GM11168 (cell line): ENCODE data around the gene HMBS.

Experiments
- in situ Hi-C: fragments of 300-500 bp; cut with MboI; formaldehyde crosslinking; loops from one replicate; pipeline ENCODE4 v1.12.0; 2022; ENCODE audit warnings: low sequenced_read_pairs; ENCODE audit not compliant: unreplicated experiment

HMBS gene

GRCh38 chr11:119065369-119065768 lies 19.3 kb upstream of the HMBS start:
- in situ Hi-C loops: no loop called here

DNA sequence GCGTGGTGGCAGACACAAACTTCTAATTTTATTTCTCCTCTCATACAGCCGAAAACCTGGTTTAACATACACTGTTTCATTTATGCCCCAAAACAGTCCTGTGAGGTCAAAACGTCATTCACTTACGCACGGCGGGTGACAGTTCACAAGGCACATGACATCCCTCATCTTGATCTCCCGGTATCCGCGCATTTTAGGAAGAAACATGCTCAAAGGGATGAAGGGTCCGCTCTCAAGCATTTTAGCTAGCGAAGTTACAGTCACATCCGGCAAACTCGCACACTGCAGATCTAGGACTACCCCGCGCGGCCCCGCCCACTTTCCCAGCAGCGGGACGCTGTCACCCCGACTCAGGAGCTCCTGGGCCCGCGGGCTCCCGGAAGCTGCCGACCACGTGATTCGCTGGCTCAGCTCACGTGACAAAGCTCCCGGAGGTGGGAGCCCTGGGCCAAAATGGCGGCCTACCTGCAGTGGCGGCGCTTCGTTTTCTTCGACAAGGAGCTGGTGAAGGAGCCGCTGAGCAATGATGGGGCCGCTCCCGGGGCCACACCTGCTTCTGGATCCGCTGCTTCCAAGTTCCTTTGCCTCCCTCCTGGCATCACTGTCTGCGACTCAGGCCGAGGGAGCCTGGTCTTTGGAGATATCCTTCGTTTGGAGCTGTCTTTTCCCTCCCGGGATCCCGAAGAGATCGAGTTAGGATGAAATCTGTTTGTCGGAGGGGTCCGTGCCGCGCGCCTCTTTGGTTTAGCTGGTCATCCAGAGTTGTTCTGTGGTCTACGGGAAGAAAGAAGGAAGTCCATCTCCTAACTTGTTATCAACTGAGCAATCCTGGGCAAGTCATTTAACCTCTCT lies 17.1 kb upstream of the HMBS start, which contains the start of gene VPS11:
TSS of gene VPS11 (plus strand) at position 448 of the 852 bp plus-strand sequence. CDS start at position 454, 6 bp downstream.
- in situ Hi-C loops: no loop called here

DNA sequence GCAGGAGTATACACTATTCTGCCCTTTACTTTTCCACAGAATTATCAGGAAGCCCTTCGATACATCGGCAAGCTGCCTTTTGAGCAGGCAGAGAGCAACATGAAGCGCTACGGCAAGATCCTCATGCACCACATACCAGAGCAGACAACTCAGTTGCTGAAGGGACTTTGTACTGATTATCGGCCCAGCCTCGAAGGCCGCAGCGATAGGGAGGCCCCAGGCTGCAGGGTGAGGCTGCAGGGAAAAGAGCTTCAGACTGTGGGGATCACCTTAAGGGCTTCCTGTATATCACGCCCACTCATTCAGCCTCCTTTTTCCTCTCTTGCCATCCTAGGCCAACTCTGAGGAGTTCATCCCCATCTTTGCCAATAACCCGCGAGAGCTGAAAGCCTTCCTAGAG lies 6.8 kb upstream of the HMBS start:
- in situ Hi-C loops: no loop called here

DNA sequence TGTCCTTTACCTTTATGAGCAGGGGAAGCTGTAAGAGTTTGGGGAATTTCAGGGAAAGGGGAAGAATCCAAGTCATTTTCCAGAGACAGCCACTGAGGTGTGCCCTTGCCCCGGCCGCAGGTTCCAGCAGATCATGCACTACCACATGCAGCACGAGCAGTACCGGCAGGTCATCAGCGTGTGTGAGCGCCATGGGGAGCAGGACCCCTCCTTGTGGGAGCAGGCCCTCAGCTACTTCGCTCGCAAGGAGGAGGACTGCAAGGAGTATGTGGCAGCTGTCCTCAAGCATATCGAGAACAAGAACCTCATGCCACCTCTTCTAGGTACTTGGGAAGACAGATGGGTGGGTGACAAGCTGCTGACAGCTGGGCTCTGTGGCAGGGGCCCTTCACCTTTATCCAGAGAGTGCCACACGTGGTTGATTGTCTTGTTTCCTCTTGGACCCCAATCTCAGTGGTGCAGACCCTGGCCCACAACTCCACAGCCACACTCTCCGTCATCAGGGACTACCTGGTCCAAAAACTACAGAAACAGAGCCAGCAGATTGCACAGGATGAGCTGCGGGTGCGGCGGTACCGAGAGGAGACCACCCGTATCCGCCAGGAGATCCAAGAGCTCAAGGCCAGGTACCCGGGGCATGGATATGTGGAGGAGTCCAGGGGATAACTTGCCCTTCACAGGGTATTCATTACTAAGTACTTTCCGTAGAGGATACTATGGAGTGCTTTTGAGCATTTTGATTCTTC lies 5.8 kb upstream of the HMBS start:
- in situ Hi-C loops: no loop called here

DNA sequence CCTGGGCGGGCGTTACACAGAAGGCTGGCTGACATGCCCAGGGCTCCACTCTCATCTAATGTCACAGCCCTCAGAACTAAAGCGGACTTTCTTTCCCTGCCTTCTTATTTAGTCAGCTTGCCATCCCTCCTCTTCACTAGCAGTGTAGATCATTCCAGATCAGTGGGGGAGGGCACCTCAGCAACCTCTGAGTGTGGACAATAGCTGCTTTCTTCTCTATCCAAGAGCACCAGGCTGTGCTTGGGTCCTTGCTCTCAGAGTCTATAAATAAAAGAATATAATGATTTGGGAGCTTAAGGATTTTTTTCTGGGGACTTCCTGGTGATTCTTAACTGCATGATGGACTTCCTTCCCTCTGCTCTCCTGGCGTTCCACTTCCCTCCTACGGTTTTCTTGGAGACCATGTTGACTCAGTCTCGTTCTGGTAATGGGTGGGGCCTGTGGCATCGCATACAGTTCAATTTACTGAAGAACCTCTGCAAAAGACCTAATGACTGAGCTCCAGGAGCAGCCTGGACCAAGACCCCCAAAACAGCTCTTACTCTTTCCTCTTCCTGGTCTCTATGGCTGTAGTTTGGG lies 2.9 kb upstream of the HMBS start:
- in situ Hi-C loops: no loop called here

- in situ Hi-C loops: no loop called here
Observed at GRCh38 chr11:119085437-119085847, 761 bp downstream of the HMBS start.

- in situ Hi-C loops: no loop called here
Observed at GRCh38 chr11:119087123-119087522, 2.4 kb downstream of the HMBS start.

DNA sequence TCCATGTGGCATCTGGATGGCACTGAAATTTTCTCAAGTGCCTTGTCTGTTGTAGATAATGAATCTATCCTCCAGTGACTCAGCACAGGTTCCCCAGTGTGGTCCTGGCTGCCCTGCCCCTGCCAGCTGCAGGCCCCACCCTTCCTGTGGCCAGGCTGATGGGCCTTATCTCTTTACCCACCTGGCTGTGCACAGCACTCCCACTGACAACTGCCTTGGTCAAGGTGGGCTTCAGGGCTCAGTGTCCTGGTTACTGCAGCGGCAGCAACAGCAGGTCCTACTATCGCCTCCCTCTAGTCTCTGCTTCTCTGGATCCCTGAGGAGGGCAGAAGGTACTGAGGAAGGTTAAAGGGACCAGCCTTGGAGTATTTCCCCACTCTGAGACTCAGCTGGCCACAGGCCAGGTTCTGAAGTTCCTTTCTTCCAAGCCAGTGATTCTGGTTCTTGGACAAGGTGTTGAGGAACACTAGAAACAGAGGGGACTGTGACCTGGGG lies 3.1 kb downstream of the HMBS start:
- in situ Hi-C loops: no loop called here

DNA sequence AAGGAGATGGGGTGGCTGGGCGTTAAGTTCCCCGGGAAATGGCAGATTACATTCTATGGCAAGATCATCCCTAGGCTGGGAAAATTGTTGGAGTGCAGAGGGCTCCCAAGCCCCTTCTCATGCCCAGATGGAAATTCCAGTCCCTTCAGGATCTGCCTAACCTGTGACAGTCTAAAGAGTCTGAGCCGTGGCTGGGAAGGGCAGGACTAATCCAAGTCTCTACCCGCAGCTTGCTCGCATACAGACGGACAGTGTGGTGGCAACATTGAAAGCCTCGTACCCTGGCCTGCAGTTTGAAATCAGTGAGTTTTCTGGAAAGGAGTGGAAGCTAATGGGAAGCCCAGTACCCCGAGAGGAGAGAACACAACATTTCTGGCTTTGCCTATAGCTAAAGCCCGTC lies 3.7 kb downstream of the HMBS start:
- in situ Hi-C loops: no loop called here

DNA sequence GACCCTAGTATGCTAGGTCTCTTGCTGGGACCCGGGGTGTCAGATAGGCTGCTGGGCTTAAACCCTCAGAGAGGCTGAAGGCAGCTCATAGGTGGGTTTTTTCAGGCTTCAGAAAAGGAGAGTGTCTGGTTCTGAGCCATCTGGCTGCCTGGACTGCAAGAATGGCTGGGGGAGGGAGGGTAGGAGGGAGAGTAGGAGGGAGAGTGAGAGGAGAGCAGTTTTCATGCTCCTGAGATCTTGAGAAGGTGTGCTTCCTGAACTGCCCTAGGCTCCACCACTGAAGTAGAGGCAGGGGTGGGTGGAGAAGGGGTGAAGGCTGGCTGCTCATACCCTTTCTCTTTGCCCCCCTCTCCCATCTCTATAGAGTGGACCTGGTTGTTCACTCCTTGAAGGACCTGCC lies 4.6 kb downstream of the HMBS start:
- in situ Hi-C loops: no loop called here

- in situ Hi-C loops: no loop called here
Observed at GRCh38 chr11:119091178-119091577, 6.5 kb downstream of the HMBS start.

DNA sequence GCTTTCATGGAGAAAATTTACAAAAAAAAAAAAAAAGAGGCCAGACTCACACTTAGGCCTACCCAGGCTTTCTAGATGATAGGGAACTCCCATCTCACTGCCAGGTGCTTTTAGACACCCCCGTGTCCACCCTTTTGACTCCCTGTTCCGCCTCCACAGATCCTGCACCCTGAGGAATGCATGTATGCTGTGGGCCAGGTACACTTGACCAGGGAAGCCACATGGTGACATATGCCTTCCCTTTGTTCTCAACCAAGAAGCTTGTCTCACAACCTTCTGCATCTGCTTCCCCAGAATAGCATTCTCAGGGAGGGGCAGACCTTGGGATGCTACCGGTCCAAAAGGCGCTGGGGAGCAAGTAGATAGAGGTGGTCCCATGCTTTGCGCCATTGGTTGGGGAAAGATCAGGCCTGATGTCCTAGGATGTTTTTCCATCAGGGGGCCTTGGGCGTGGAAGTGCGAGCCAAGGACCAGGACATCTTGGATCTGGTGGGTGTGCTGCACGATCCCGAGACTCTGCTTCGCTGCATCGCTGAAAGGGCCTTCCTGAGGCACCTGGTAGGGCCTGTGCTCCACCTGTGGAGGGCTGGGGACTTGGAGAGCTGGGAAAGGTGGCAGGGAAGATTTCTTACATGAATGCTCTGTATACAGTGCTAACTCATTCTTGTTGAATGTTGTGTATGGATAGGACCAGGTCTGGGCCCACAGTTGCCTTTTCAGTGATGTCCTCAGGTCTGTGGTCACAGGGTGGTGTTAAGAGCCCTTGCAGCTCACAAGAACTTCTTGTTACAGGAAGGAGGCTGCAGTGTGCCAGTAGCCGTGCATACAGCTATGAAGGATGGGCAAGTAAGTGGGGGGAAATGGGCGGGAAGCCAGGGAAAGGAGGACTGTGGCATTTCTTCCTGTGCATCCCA lies 7.5 kb downstream of the HMBS start:
- in situ Hi-C loops: no loop called here

GRCh38 chr11:119092880-119093842 lies 8.5 kb downstream of the HMBS start:
- in situ Hi-C loops: no loop called here

GRCh38 chr11:119093942-119094815 lies 9.5 kb downstream of the HMBS start:
- in situ Hi-C loops: no loop called here

GRCh38 chr11:119094816-119095065 lies 10.1 kb downstream of the HMBS start:
- in situ Hi-C loops: no loop called here

DNA sequence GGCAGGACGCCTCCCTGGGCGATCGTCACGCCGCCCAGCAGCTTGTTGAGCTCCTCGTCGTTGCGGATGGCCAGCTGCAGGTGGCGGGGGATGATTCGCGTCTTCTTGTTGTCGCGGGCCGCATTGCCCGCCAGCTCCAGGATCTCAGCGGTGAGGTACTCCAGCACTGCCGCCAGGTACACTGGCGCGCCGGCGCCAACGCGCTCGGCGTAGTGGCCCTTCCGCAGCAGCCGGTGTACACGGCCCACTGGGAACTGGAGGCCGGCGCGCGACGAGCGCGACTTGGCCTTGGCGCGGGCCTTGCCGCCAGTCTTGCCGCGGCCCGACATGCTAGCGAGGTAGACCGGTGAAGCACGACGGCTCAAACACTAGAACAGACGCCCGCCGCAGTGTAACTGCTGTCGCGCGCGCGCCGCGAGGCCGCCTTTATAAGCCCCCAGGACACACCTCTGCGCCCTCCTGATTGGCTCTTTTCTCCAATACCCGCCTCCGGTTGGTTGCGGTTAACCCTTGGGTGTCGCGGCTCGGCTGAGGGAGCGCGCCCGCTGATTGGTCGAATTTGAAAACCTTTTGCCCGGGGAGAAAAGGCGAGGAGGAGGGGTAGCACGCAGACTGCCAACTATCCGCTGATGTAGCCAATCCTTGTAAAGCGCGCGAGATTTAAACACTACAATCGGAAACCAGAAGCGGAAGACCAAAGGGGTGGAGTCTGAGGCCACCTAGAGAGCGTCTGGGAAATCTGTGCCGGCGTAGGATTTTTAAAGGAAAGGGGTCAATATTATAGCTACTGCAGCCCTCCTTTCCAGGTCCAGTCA lies 10.6 kb downstream of the HMBS start:
- in situ Hi-C loops: no loop called here

DNA sequence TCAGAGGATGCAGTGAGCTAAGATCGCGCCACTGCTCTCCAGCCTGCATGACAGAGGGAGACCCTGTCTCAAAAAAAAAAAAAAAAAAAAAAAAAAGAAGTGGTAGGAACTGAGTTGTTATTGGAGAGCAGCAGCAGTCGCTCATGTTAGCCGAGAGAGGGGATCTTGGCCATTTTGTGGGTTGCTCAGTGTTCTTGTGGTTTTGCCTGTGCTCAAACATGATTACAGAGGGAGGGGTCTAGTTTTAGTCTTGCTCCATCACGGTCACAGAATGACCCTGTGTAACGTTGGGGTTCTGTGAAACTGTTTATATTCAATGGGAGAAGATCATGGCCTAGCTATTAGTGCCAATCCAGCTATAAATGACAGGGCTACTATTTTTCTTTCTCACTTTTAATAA lies 15.0 kb downstream of the HMBS start:
- in situ Hi-C loops: no loop called here
